ENCODE results near the gene BRME1. TPM values are rescaled to one million over a fixed set of nuclear protein-coding genes. Genes with fewer than 3 reads are reported as not detected.
"Not testable (repeated sequence)": the region's sequence is repeated elsewhere in the genome, so short reads cannot be mapped to it uniquely, and the experiment has no call there.

The BRME1 gene
- total RNA-seq, 6 experiments from 2014 or later = 0.34 to 3.7 (median 1.2) TPM

DNA sequence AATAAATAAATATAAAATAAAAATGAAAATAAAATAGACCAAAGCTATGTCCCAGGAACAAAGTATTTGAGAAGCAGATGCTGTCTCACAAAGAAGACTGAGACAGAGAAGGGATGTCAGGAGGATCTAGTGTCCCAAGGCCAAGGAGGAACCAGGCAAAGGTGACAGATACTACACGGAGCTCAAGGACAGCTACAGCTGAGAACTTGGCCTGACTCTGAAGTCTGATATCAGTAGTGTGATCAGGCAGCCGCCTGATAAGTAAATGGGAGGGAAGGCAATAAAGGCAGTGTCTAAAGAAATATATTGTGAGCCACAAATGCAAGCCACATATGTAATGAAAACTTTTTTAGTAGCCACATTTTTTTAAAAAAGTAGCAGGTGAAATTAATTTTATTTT is 49.4 kb downstream of the BRME1 start:
- Histone ChIP-seq H3K36me3 (no peaks in the 10 kb centered on the region), H3K4me1 (no peaks in the 10 kb centered on the region), H3K27me3 (no peaks in the 10 kb centered on the region), H3K9me3 (no peaks in the 10 kb centered on the region), H3K4me3 (no peak overlapping the region), H3K27ac (no peak overlapping the region)
- WGBS (ENCODE audit: insufficient coverage, low coverage, low lambda C conversion rate, missing lambda C conversion rate) = 29% methylated on average over 2 of the region's 2 CpGs
- ATAC-seq (no peak), DNase-seq (no peak)
- no peak for TF ChIP-seq POLR2A (IDR thresholded peaks at IDR 0.05)
- TF ChIP-seq, protein P1, sequence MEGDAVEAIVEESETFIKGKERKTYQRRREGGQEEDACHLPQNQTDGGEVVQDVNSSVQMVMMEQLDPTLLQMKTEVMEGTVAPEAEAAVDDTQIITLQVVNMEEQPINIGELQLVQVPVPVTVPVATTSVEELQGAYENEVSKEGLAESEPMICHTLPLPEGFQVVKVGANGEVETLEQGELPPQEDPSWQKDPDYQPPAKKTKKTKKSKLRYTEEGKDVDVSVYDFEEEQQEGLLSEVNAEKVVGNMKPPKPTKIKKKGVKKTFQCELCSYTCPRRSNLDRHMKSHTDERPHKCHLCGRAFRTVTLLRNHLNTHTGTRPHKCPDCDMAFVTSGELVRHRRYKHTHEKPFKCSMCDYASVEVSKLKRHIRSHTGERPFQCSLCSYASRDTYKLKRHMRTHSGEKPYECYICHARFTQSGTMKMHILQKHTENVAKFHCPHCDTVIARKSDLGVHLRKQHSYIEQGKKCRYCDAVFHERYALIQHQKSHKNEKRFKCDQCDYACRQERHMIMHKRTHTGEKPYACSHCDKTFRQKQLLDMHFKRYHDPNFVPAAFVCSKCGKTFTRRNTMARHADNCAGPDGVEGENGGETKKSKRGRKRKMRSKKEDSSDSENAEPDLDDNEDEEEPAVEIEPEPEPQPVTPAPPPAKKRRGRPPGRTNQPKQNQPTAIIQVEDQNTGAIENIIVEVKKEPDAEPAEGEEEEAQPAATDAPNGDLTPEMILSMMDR (IDR thresholded peaks at IDR 0.05) = no peak
- intact Hi-C loops (cut with DNase I) = loop anchor here in 1 of 2 donors (5.0 kb wide), 1 partner anchor 249 kb away; no protein-coding TSS in a partner anchor

DNA sequence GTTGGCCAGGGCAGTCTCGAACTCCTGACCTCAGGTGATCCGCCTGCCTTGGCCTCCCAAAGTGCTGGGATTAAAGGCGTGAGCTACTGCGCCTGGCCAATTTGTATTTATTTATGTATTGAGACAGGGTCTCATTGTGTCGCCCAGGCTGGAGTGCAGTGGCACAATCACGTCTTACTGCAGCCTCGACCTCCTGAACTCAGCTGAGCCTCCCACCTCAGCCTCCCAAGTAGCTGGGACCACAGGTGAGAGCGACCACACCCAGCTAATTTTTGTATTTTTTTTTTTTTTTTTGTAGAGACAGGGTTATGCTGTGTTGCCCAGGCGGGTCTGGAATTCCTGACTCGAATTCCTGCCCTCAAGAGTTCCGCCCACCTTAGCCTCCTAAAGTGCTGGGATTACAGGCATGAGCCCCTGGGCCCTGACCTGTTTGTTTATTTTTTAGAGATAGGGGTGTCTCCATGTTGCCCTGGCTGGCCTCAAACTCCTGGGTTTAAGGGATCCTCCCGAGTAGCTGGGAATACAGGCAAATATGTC is 53.7 kb downstream of the BRME1 start:
- H3K9me3 ChIP-seq; ATAC-seq; DNase-seq; H3K27me3 ChIP-seq; H3K27ac ChIP-seq; H3K4me3 ChIP-seq; intact Hi-C loops (cut with DNase I); H3K36me3 ChIP-seq; H3K4me1 ChIP-seq: not testable (repeated sequence)
- 63% methylated on average over 10 of the region's 12 CpGs for WGBS (ENCODE audit: insufficient coverage, low coverage, low lambda C conversion rate, missing lambda C conversion rate)

DNA sequence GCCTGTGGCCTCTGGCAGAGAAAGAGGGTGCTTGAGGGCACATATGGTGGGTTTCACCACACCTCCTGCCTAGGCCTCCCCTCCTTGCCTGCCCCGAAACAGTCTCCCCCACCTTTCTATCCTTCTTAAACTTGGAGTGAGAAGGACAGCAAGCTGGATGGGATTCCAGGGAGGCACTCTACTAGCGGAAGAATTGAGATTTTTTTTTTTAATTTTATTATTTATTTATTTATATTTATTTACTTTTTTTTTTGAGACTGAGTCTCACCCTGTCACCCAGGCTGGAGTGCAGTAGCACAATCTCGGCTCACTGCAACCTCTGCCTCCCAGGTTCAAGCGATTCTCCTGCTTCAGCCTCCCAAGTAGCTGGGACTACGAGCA is 54.2 kb downstream of the BRME1 start:
- DNase-seq; intact Hi-C loops (cut with DNase I); ATAC-seq; H3K4me1 ChIP-seq; H3K9me3 ChIP-seq; H3K27me3 ChIP-seq; H3K4me3 ChIP-seq; H3K36me3 ChIP-seq: not testable (repeated sequence)
- H3K27ac ChIP-seq = peak overlapping the region in 2 of 3 donors; percentile 29 to 66
- 83% methylated on average over 4 of the region's 5 CpGs for WGBS (ENCODE audit: insufficient coverage, low coverage, low lambda C conversion rate, missing lambda C conversion rate)

DNA sequence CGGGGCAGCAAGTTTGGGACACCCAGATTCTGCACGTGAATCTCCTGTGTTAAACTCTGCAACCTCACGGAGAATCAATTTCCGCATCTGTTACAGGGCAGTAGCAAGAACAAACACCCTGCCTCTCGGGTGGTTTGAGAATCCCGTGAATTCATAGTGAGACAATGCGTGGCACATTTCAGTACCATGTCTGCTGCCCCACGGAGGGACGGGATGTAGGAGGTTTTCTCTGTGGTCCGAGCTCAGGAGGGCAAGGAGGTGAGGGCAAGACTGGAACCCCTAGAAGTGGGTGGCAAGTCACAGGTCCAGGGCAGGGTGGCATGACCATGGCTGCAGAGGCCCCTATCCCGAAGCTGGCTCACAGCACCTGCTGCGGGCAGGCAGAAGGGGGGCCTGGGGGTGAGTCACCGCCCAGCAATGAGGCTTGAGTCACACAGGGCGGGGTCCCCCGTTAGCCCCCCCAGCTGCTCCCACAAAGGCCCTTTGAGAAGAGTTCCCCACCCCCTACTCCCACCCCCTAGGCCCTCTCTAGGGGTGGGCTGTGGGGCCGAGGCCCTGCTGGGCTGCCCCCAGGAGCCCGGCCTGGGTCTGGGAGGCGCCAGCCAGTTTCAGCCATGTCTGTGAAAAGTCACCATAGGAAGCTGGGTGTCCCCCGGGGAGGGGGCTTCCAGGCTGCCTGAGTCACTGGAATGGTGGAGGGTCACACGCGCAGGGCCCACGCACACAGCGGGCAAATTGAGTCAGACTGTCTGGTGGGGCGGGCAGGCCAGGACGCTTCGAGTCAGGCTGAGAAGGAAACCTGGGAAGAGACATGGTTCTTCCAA is 54.8 kb downstream of the BRME1 start:
- TF ChIP-seq, protein P1 (IDR thresholded peaks at IDR 0.05) = no peak
- no peak for TF ChIP-seq POLR2A (IDR thresholded peaks at IDR 0.05)
- ATAC-seq (peak in 3 of 4 donors; percentile 7 to 20 (median 20)), DNase-seq (peak in 2 of 3 donors; percentile 53 to 62)
- no peaks in the 10 kb centered on the region for H3K4me1 ChIP-seq
- peak overlapping the region; percentile 56 to 66 (median 60) for H3K27ac ChIP-seq
- no peaks in the 10 kb centered on the region for H3K36me3 ChIP-seq
- 45% methylated on average over 5 of the region's 26 CpGs for WGBS (ENCODE audit: insufficient coverage, low coverage, low lambda C conversion rate, missing lambda C conversion rate)
- H3K4me3 ChIP-seq = no peak overlapping the region
- H3K27me3 ChIP-seq = no peaks in the 10 kb centered on the region
- no peaks in the 10 kb centered on the region for H3K9me3 ChIP-seq
- intact Hi-C loops (cut with DNase I) = no loop called here

DNA sequence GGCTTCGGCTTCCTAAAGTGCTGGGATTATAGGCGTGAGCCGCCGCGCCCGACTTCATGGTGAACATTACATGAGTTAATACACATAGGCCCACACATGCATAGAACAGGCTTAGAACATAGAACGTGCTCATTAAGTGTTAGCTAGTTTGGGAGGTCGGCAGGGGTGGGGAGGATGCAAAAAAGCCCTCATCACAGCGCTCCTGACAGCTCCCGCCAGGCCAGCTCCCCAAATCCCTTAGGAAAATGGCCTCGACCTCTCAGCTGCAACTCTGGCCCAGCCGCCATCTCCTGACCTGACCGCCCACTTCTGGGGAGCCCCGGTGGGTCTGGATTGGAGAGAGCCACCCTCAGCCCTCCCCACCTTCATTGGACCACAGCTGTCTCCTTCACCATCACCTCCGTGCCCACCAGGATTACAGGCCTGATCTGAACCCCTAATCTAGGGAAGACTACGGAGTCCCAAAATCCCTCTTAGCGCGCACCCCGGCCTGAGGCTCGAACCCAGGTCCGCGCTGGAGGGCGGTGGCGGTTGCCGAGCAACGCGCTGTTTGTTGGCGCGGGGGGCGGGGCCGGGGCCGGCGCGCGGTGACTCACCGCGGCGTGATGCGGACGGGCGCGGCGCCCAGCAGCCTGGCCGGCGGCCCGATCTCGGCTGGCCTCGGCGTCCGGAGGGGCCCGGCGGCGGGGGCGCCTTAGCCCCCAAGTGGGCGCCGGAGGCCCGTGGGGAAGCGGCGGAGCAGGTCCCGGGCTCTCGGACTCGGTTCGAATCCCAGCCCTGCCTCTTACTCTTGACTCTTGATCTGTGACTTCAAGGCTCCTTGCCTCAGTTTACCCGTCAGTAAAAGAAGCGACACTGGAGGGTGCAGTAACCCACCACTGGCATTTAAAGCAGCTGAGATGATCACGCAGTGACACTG is 55.7 kb downstream of the BRME1 start:
- DNase-seq (peak; percentile 71 to 87 (median 81)), ATAC-seq (peak; percentile 30 to 51 (median 45))
- Histone ChIP-seq H3K27ac (peak overlapping the region; percentile 56 to 66 (median 60)), H3K4me1 (no peaks in the 10 kb centered on the region), H3K9me3 (no peaks in the 10 kb centered on the region), H3K36me3 (no peaks in the 10 kb centered on the region), H3K4me3 (peak overlapping the region in 1 of 3 donors; percentile 17), H3K27me3 (no peaks in the 10 kb centered on the region)
- TF ChIP-seq, protein P1 (IDR thresholded peaks at IDR 0.05) = no peak
- peak; percentile 55 for TF ChIP-seq POLR2A (IDR thresholded peaks at IDR 0.05)
- 39% methylated on average over 14 of the region's 66 CpGs for WGBS (ENCODE audit: insufficient coverage, low coverage, low lambda C conversion rate, missing lambda C conversion rate)
- intact Hi-C loops (cut with DNase I) = no loop called here
